HG03442 (cell line): ENCODE data around the gene PRKCE.
A peak's percentile ranks its signal among the peaks of the same experiment; 100 is the strongest.

Experiments
- ATAC-seq: cut with Tn5 transposase; IDR thresholded peaks from one replicate; pipeline ENCODE4 v1.9.1; 2021; ENCODE audit warnings: mild to moderate bottlenecking, moderate library complexity; ENCODE audit not compliant: unreplicated experiment

The PRKCE gene

DNA sequence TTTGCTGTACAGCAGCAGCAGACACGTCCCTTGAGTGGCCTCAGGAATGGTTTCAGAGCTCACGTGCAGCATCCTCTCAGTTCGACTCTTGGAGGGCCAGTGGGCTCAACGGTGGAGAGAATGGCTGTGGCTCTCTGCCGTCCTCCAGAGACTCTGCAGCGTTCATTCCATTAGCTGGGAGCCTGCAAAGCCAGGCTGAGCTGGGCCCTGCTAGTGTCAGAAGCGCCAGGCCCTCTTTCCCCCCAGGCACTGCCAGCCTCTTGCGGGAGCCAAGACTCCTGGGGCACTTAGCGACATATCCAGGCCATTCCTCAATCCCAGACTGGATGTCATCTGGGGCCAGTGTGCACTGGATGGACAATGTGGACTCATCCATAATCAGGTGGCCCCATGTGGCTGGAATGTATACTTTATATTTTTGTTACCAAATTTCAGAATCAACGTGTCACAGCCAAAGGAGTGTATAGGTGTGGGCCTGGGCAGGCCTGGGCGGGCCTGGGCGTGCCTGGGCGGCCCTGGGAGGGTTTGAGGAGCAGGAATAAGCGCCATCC is 520.6 kb downstream of the PRKCE start:
- no peak for ATAC-seq

- ATAC-seq = no peak
Measured at GRCh38 chr2:46173030-46173429, 521.6 kb downstream of the PRKCE start.

DNA sequence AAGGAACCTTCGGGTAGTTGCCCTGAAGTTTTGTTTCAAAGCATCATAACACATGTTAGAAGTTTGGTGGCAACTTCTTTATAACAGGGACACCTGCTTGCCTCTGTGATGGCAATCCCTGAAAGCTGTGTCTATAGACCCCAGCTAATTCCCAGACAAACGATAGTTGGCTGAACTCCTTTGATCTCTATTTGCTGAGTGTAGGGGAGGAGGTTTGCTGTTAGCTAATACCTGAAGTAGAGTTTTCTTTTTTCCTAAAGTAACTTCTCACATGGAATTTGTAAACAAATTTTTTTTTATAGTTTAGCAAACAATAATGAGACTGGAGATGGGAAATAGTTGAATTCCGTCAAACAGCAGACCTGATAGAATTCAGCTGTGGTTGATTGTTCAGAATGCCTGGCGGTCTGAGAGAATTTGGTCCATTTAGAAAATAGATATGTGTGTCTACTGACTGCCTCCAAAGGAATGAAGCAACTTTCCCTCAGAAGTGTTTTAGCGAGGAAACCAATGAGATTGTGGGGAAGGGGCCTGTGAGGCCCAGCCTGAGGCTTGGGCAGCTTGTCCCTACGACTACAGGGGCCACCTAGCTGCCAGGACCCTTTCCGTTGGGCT is 522.3 kb downstream of the PRKCE start:
- ATAC-seq = no peak

GRCh38 chr2:46174345-46175170 is 523.1 kb downstream of the PRKCE start:
- ATAC-seq = no peak

DNA sequence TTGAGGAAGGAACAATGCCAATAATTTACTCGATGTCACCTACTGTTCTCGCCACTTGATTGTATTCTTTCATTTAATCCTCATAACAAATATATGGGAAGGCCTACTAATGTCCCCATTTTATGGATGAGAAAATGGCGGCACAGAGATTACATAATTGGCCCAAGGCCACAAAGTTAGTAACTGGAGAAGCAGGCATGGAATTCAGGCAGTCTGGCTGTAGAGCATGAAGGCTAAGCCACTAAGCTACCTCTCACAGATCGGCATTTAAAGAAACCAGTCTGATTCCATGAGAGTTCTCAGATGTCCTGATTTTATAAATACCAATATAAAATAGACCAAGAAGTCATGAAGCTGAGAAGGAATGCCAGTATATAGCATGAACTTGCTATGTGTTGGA is 523.9 kb downstream of the PRKCE start:
- no peak for ATAC-seq

- no peak for ATAC-seq
Measured at GRCh38 chr2:46177461-46178089, 526.1 kb downstream of the PRKCE start.

GRCh38 chr2:46179037-46179621 is 527.7 kb downstream of the PRKCE start:
- peak; percentile 84 for ATAC-seq

- ATAC-seq = no peak
Measured at GRCh38 chr2:46180189-46180588, 528.7 kb downstream of the PRKCE start.

GRCh38 chr2:46181306-46181705 is 529.8 kb downstream of the PRKCE start:
- no peak for ATAC-seq

DNA sequence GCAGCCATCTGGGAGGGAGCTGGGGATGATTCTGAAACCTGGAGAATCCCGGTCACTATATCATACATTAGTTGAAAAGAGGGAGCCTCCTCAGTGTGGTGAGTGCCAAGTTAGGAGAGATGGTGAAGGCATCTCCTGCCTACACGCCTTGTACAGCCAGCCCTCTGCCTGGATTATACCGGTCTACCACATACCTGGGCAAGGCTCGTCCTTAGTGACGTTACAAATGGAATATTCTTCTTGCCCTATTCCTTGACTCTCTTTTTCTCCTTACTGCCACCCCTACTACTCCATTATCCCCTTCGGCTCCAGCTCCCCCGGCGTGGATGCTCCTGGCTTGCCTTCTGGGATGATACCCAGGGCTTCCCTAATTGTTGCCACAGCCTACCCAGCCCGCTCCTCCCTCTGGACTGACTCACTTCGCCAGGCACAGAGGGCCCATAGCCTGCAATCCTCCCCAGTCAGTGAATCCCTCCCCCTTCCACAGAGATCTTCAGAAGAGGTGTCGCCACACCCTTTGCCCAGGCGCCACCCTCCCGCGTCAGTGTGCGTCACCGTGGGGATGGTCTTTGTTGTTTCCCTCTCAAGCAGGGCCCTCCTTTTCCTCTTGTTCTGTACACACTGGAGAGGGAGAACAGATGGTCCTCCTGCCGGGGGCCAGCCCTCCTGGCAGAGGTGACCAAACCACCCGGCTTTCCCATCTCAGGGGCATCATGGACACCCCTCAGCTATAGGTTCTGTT is 530.5 kb downstream of the PRKCE start:
- no peak for ATAC-seq

DNA sequence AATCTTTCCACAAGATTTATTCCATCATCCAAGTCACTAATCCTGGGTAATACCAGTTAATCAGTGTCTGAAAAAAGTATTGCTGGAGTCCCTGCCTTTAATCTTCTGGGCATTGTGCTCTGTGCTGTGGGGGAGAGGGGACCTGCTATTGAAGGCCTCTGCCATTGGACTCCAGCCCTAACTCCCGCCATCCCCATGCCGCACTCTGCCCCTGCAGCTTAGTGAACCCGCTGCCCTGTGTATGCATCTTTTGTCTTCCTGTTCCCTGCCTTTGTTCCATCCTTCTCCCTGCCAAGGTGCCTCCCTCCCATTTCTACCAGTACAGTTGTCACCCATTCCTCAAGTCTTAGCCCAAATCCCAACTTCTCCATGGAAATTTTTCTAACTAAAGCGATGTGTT is 532.0 kb downstream of the PRKCE start:
- ATAC-seq = no peak

DNA sequence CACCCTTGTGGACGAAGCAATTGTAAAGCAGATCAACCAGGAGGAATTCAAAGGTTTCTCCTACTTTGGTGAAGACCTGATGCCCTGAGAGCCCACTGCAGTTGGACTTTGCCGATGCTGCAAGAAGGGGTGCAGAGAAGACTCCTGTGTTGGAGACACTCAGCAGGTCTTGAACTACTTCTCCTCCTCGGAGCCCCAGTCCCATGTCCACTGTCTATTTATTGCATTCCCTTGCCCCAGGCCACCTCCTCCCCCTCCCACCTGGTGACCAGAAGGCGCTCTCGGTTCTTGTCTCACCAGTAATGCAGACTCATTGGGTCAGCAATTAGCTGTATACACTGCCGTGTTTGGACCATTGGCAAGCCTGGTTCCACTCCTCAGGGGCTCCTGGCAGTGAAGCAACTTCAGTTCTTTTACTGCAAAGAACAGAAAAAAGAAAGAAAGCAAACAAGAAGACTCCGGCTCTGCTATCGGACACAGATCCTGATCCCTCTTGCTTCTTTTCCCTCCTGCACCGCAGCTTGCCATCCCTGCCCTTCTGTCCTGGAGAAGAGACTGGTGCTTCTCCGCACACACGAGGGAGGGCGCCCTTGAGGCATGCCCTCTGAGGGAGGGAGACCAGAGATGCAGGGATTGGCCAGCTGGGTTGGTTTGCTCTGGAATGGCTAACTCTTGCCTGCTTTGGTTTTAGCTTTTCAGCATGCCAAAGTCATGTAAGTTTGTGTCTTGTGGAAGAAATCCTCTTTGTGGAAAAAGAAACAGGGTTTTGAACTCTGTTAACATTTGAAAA is 533.5 kb downstream of the PRKCE start:
- no peak for ATAC-seq

DNA sequence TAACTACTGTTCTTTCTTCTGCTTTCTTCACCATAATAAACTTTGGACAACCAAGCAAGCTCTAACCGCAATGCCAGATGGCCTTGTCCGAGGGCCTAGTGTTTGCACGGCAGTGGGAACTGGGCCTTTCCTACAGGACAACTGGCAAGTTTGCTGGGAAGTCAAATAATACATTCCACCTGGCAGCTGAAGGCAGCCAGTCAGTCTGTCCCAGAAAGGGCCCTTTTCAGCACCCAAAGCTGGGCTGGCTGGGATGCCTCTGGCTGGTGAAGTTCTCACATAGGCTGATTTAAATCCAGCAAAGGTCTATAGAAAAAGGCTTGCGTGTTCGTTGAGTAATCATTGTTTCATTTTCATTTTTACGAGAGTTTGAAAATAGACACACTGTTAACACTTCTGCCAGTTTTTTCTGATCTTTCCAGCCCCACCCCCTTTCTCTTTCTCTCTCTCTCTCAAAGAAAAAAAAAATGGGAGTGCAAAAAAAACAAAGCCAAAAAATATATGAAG is 535.7 kb downstream of the PRKCE start:
- ATAC-seq = peak; percentile 84

- no peak for ATAC-seq
Measured at GRCh38 chr2:46188041-46188716, 536.7 kb downstream of the PRKCE start.

DNA sequence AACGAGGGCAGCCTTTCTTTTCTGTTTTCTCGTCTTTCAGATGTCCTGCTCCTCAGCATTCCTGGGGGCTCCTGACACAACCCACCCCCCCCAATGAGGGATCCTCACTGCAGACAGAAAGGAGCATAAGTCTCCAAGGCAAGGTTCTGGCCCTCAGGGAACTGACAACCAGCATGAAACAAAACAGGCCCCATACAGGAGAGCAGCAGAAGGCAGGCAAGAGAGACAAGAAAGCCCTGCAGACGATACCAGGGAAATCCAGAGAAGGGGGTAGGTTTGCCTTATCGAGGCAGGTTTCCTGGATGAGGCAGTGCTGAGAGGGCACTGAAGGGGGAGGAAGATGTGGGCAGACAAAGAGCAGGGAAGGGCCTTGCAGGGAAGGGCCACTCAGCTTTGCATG is 541.9 kb downstream of the PRKCE start:
- no peak for ATAC-seq

GRCh38 chr2:46193855-46194254 is 542.4 kb downstream of the PRKCE start:
- no peak for ATAC-seq

GRCh38 chr2:46194856-46195255 is 543.4 kb downstream of the PRKCE start:
- ATAC-seq = no peak

GRCh38 chr2:46195819-46196218 is 544.3 kb downstream of the PRKCE start:
- ATAC-seq = no peak

GRCh38 chr2:46196871-46197462 is 545.5 kb downstream of the PRKCE start:
- ATAC-seq = no peak
